ENCODE results near the gene KCNMA1. TPM values are rescaled to one million over a fixed set of nuclear protein-coding genes. Genes with fewer than 3 reads are reported as not detected.

KCNMA1 gene
- total RNA-seq, 2 donors from 2014 or later, result 29.1 to 37.9 TPM

DNA sequence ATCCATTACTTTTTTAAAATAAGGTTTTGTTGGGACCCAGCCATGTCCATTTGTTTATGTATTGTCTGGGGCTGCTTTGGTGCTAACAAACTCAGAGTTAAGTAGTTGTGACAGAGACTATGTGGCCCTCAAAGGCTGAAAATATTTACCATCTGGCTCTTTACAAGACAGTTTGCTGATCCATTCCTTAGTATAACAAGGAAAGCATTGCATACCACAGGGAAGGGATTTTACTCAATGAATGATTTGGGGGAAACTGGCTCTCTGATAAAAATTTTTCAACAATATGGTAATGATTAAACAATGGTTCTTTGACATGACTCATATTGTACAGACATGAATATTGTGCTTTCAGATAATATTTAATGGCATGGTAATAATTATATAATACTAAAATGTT, 738.1 kb downstream of the KCNMA1 start:
- Histone ChIP-seq H3K36me3 (no peaks in the 10 kb centered on the region), H3K9me3 (no peaks in the 10 kb centered on the region), H3K4me3 (no peak overlapping the region), H3K27me3 (replicated peaks; ENCODE audit: insufficient read depth) (no peaks in the 10 kb centered on the region), H3K27ac (no peak overlapping the region), H3K4me1 (replicated peaks) (no peaks in the 10 kb centered on the region)
- intact Hi-C loops (cut with DNase I), result no loop called here
- TF ChIP-seq POLR2A (IDR thresholded peaks at IDR 0.05), result no peak
- no peak for TF ChIP-seq POLR2AphosphoS5 (IDR thresholded peaks at IDR 0.05)
- TF ChIP-seq, protein P1, sequence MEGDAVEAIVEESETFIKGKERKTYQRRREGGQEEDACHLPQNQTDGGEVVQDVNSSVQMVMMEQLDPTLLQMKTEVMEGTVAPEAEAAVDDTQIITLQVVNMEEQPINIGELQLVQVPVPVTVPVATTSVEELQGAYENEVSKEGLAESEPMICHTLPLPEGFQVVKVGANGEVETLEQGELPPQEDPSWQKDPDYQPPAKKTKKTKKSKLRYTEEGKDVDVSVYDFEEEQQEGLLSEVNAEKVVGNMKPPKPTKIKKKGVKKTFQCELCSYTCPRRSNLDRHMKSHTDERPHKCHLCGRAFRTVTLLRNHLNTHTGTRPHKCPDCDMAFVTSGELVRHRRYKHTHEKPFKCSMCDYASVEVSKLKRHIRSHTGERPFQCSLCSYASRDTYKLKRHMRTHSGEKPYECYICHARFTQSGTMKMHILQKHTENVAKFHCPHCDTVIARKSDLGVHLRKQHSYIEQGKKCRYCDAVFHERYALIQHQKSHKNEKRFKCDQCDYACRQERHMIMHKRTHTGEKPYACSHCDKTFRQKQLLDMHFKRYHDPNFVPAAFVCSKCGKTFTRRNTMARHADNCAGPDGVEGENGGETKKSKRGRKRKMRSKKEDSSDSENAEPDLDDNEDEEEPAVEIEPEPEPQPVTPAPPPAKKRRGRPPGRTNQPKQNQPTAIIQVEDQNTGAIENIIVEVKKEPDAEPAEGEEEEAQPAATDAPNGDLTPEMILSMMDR (IDR thresholded peaks at IDR 0.05), result no peak
- DNase-seq (ENCODE audit: low spot score), result no peak

DNA sequence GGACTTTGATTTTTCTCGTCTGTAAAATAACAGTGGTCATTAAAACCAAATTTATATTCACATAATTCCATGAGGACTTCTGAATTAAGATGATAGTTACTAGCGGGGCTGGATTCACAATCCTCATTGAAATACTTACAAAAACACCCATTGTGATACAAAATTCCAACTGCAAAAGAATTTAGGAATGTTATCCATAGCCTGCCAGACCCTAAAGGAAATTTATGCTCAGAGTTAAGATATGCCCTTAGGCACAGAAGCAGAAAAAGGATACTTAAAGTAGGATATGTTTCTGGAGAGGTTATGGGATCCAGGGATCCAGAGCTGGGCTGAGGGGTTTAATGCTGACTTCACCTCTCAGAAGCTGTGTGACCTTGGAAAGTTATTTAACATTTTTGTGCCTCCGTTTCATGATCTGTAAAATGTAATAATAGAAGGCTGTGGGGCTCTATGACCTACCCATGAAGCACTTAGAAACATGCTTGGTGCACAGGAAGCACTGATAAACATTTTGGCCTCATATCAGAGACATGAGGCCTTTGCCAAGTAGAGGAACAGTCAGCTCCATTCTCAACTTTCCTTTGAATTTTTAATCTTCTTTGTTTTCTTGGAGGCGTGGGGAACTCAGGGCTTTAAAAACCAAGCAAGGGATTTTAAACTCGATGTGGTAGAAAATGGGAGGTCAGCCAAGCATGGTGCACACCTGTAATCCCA, 744.7 kb downstream of the KCNMA1 start:
- intact Hi-C loops (cut with DNase I), result no loop called here
- Histone ChIP-seq H3K9me3 (no peaks in the 10 kb centered on the region), H3K4me1 (replicated peaks) (no peaks in the 10 kb centered on the region), H3K4me3 (no peak overlapping the region), H3K36me3 (no peaks in the 10 kb centered on the region), H3K27ac (no peak overlapping the region), H3K27me3 (replicated peaks; ENCODE audit: insufficient read depth) (no peaks in the 10 kb centered on the region)
- no peak for DNase-seq (ENCODE audit: low spot score)
- WGBS, result 58% methylated on average over 5 of the region's 5 CpGs
- TF ChIP-seq POLR2AphosphoS5 (IDR thresholded peaks at IDR 0.05) (no peak), POLR2A (IDR thresholded peaks at IDR 0.05) (no peak)
- TF ChIP-seq, protein P1 (IDR thresholded peaks at IDR 0.05), result no peak

DNA sequence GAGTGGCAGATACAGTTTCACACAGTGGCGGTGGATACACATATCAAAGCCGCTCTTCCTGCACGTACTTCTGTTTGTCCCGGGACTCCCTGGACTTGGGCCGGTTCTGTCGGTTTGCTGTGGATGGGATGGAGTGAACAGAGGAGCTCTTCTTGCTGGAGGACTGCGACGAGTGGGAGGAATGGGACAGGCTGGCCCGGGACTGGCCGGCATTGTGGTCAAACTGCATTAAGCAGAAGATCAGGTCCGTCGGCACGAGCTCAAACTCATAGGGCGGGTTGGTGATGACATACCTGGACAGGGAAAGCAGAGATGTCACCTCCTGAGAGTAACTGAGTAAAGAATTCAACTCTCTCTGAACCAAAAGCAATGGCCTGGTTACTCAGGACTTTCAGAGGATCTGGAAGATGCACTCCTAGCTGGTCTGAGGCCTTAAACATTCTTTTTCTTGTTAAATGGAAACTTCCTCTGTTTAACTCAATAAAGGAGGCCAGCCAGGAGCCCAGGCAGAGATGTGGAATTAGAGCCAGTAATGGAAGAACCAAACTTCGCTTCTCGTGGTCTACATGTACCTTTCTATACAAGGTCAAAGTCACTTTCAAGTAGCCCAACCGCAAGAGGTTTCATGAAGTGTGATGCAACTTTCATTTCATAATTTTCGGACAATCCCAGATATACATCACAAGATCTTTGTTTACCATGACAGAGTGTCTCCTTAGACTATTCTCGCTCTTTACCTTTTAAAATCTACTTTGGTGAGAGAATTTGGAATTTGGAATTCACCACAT, 750.2 kb downstream of the KCNMA1 start:
- intact Hi-C loops (cut with DNase I), result no loop called here
- no peaks in the 10 kb centered on the region for H3K27me3 ChIP-seq (replicated peaks; ENCODE audit: insufficient read depth)

DNA sequence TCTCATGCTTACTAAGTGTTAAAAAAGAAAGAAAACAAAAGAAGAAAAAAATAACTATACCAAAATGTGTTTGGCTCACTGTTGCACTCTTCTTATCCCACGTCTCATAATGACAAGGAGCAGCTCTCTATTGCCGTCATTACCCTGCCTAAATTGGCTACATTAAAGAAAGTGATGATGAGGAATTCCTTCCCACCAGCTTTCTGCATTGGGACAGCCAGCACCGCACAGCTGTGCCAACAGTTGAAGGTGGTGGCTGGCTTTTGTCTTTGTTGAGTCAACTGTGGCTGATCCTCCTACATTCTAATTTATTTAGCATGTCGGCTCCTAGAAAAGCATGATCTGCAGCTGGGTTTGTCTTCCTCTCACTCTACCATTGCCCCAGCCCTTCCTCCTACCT, 751.8 kb downstream of the KCNMA1 start:
- no peaks in the 10 kb centered on the region for H3K4me1 ChIP-seq (replicated peaks)
- WGBS, result 37% methylated on average over 4 of the region's 4 CpGs
- intact Hi-C loops (cut with DNase I), result no loop called here
- no peaks in the 10 kb centered on the region for H3K9me3 ChIP-seq
- no peaks in the 10 kb centered on the region for H3K27me3 ChIP-seq (replicated peaks; ENCODE audit: insufficient read depth)
- H3K27ac ChIP-seq, result no peak overlapping the region
- H3K36me3 ChIP-seq, result no peaks in the 10 kb centered on the region
- TF ChIP-seq, protein P1 (IDR thresholded peaks at IDR 0.05), result no peak
- no peak for TF ChIP-seq POLR2AphosphoS5 (IDR thresholded peaks at IDR 0.05)
- no peak for TF ChIP-seq POLR2A (IDR thresholded peaks at IDR 0.05)
- no peak overlapping the region for H3K4me3 ChIP-seq
- DNase-seq (ENCODE audit: low spot score), result no peak

More for the DNA sequence above, 750.2 kb downstream of the KCNMA1 start:
- no peaks in the 10 kb centered on the region for H3K9me3 ChIP-seq
- no peaks in the 10 kb centered on the region for H3K36me3 ChIP-seq
- no peak overlapping the region for H3K4me3 ChIP-seq
- no peaks in the 10 kb centered on the region for H3K4me1 ChIP-seq (replicated peaks)
- TF ChIP-seq POLR2AphosphoS5 (IDR thresholded peaks at IDR 0.05) (no peak), POLR2A (IDR thresholded peaks at IDR 0.05) (no peak)
- TF ChIP-seq, protein P1 (IDR thresholded peaks at IDR 0.05), result no peak
- DNase-seq (ENCODE audit: low spot score), result no peak
- no peak overlapping the region for H3K27ac ChIP-seq
- 93% methylated on average over 19 of the region's 19 CpGs for WGBS
